K562 (cell line): ENCODE data around the gene TAF1D. TPM values are rescaled to one million over a fixed set of nuclear protein-coding genes. Genes with fewer than 3 reads are reported as not detected.

Source experiments
- ATAC-seq: fragments of 200-7000 bp; cut with Tn5 transposase; 3 replicates; pipeline ENCODE4 v1.9.1; 2020; ENCODE audit warnings: moderate library complexity
- BruUV-seq: library from RNA; stranded (reverse); fragments of 400-500 nt; replicated peaks from 2 replicates; lab custom pipeline; 2021; lab: Mats Ljungman, UMichigan
- CTCF ChIA-PET: fragments of 300-600 bp; formaldehyde crosslinking; extraction: SDS; loops from one replicate; lab custom pipeline; 2021; ENCODE audit warnings: low intra/inter-chr PET ratio; lab: Yijun Ruan, JAX
- POLR2A ChIA-PET: fragments of 300-600, 350-650 bp; sonication (Branson Sonifier 250); formaldehyde crosslinking; extraction: SDS; loops from one replicate; lab custom pipeline; 2021; ENCODE audit warnings: antibody characterized with exemption, inconsistent platforms; lab: Yijun Ruan, JAX
- DNase-seq, 4 experiments: peaks; one replicate each; pipeline versions ENCODE4 v3.0.0 to v3.0.0-alpha.2; 2011 to 2018; ENCODE audit warnings: low spot score in 3 of 4, mixed read lengths in 3 of 4; ENCODE audit errors: extremely low read depth in 1 of 4
- FAIRE-seq: peaks from 2 replicates; lab custom pipeline; 2011; peaks lifted over from hg19 to GRCh38; lab: Jason Lieb, UNC
- H2AFZ ChIP-seq: 2 replicates; pipeline ENCODE4 v1.6.0; 2011; ENCODE audit warnings: low read depth, low read length, control low read depth, inconsistent platforms
- H3K27ac ChIP-seq: fragments of 200-600 bp; 3 replicates; pipeline ENCODE4 v1.8.0; 2011; ENCODE audit warnings: low read depth, mild to moderate bottlenecking, control low read depth, inconsistent platforms, low read length, moderate library complexity, mixed read lengths; ENCODE audit errors: extremely low read depth
- H3K27me3 ChIP-seq, 2 experiments: fragments of 300-600 bp in 1 of 2; 2 replicates in 1 of 2; 3 replicates in 1 of 2; pipeline versions ENCODE4 v1.6.0 to v1.8.0; 2011; ENCODE audit warnings: inconsistent platforms in 2 of 2, low read length in 2 of 2, mild to moderate bottlenecking in 1 of 2, mixed read lengths in 1 of 2, moderate library complexity in 1 of 2; ENCODE audit not compliant: control insufficient read depth in 2 of 2, insufficient read depth in 2 of 2
- H3K36me3 ChIP-seq: fragments of 300-600 bp; 3 replicates; pipeline ENCODE4 v1.8.0; 2011; ENCODE audit warnings: mild to moderate bottlenecking, low read length, inconsistent platforms; ENCODE audit not compliant: control insufficient read depth, insufficient read depth
- H3K4me1 ChIP-seq, 2 experiments: fragments of 200-600 bp in 1 of 2; replicated peaks in 1 of 2; 2 replicates in 1 of 2; 3 replicates in 1 of 2; pipeline versions ENCODE4 v1.5.1 to v1.8.0; 2011; ENCODE audit warnings: inconsistent platforms in 2 of 2, low read length in 2 of 2, mild to moderate bottlenecking in 1 of 2, mixed read lengths in 1 of 2, moderate library complexity in 1 of 2; ENCODE audit not compliant: control insufficient read depth in 2 of 2, insufficient read depth in 2 of 2
- H3K4me2 ChIP-seq: 2 replicates; pipeline ENCODE4 v1.6.1; 2011; ENCODE audit warnings: low read length, control low read depth, inconsistent platforms, mixed read lengths; ENCODE audit not compliant: insufficient read depth
- H3K4me3 ChIP-seq: fragments of 200-600 bp; sonication (generic), shearing (Covaris generic); 2 replicates; pipeline ENCODE4 v1.5.1; 2016; ENCODE audit warnings: control low read depth, inconsistent platforms
- H3K79me2 ChIP-seq: fragments of 200-600 bp; 3 replicates; pipeline ENCODE4 v1.8.0; 2011; ENCODE audit warnings: low read length, inconsistent platforms; ENCODE audit not compliant: control insufficient read depth, insufficient read depth
- H3K9ac ChIP-seq, 2 experiments: 2 replicates each; pipeline versions ENCODE4 v1.6.0 to v1.6.1; 2011; ENCODE audit warnings: low read depth in 2 of 2, low read length in 2 of 2, control low read depth in 1 of 2, inconsistent platforms in 1 of 2, mild to moderate bottlenecking in 1 of 2, mixed read lengths in 1 of 2; ENCODE audit not compliant: insufficient read depth in 1 of 2
- H3K9me1 ChIP-seq: one replicate; pipeline ENCODE4 v1.6.0; 2011; ENCODE audit warnings: inconsistent platforms, mild to moderate bottlenecking, low read length, moderate library complexity; ENCODE audit not compliant: control insufficient read depth, insufficient read depth
- H3K9me3 ChIP-seq: replicated peaks from 2 replicates; pipeline ENCODE4 v1.5.1; 2011; ENCODE audit warnings: low read depth, low read length, inconsistent platforms; ENCODE audit not compliant: control insufficient read depth, insufficient read depth
- H4K20me1 ChIP-seq: replicated peaks from 2 replicates; pipeline ENCODE4 v1.6.1; 2011; ENCODE audit warnings: low read length, inconsistent platforms, mixed read lengths; ENCODE audit not compliant: control insufficient read depth, insufficient read depth
- HNRNPH1 ChIP-seq: fragments of 200-400 bp; formaldehyde crosslinking; optimal IDR thresholded peaks from 2 replicates; pipeline ENCODE3; 2017; ENCODE audit warnings: low read depth, mild to moderate bottlenecking, low read length, moderate library complexity
- SAFB ChIP-seq: fragments of 200-400 bp; formaldehyde crosslinking; IDR thresholded peaks from 2 replicates; pipeline ENCODE4 v1.6.1; 2017; ENCODE audit warnings: low read depth, low read length, borderline replicate concordance
- SMARCB1 ChIP-seq: IDR thresholded peaks from 2 replicates; pipeline ENCODE4 v1.6.1; 2011; ENCODE audit warnings: improper control_type of control experiment, low read depth; ENCODE audit not compliant: insufficient read length
- ZKSCAN1 ChIP-seq: fragments of 150-350 bp; IDR thresholded peaks from 2 replicates; pipeline ENCODE4 v1.6.1; 2016; ENCODE audit warnings: low read depth, low read length
- ZNF232 ChIP-seq: sonication (generic); formaldehyde crosslinking; IDR thresholded peaks from 2 replicates; pipeline ENCODE4 v1.8.0; 2022; ENCODE audit warnings: mild to moderate bottlenecking, missing genetic modification reagents
- WGBS: fragments of 100-300 bp; shearing (Covaris generic); methylation state at CpG from one replicate; pipeline ENCODE4 v1.1.6; 2016; ENCODE audit warnings: low coverage, mixed read lengths; ENCODE audit not compliant: insufficient coverage; ENCODE audit errors: missing lambda C conversion rate; 5-methylcytosine and 5-hydroxymethylcytosine counted together
- in situ Hi-C: fragments of 300-500 bp; cut with MboI; formaldehyde crosslinking; loops from 4 replicates; pipeline ENCODE4 v1.15.0; 2018; ENCODE audit warnings: inconsistent platforms, mixed read lengths
- intact Hi-C: fragments of 100-400 bp; cut with micrococcal nuclease; formaldehyde crosslinking; loops from 2 replicates; pipeline ENCODE4 v1.14.2; 2022
- polyA plus RNA-seq, 8 experiments: library from polyadenylated mRNA; depleted of rRNA in 4 of 8; stranded (reverse) in 5 of 8; unstranded in 3 of 8; fragments of >200 nt; fragmentation: Nextera tagmentation in 2 of 8; fragmentation: Illumina TruSeq in 1 of 8; extraction: Ambion mirVana in 2 of 8; extraction: Trizol in 1 of 8; gene quantifications; 2 replicates each; pipeline versions ENCODE4 v1.2.1 to v1.2.3, GENCODE V29; 2011 to 2014; ENCODE audit warnings: inconsistent platforms in 1 of 8, missing spikeins in 1 of 8
- total RNA-seq, 7 experiments: library from RNA; depleted of rRNA in 6 of 7; stranded (reverse); fragments of >200 nt in 6 of 7; fragmentation: Illumina TruSeq in 2 of 7; extraction: Trizol in 2 of 7; gene quantifications; 2 replicates each; pipeline versions ENCODE4 v1.2.1 to v1.2.3, GENCODE V29; 2011 to 2021; ENCODE audit warnings: low replicate concordance in 1 of 7
- TF ChIP-seq, protein P1 (sequence below): sonication (generic); formaldehyde crosslinking; IDR thresholded peaks from 2 replicates; pipeline ENCODE4 v1.8.0; 2022; ENCODE audit warnings: mild to moderate bottlenecking, missing genetic modification reagents
- TF ChIP-seq, protein P2 (sequence below): sonication (generic); formaldehyde crosslinking; IDR thresholded peaks from 2 replicates; pipeline ENCODE4 v1.8.0; 2022; ENCODE audit warnings: missing genetic modification reagents, mild to moderate bottlenecking, borderline replicate concordance
- TF ChIP-seq, protein P3 (sequence below), 3 experiments: fragments of 200-800 bp in 1 of 3; sonication (Bioruptor generic) in 1 of 3; sonication (generic) in 1 of 3; formaldehyde crosslinking in 1 of 3; IDR thresholded peaks; 2 replicates each; pipeline versions ENCODE4 v1.6.1 to v1.8.0; 2016 to 2022; ENCODE audit warnings: mild to moderate bottlenecking in 2 of 3, missing compliant biosample characterization in 2 of 3, missing genetic modification characterization in 2 of 3, missing genetic modification reagents in 1 of 3
- TF ChIP-seq, protein P4 (sequence below): sonication (generic); formaldehyde crosslinking; IDR thresholded peaks from 2 replicates; pipeline ENCODE4 v1.8.1; 2023; ENCODE audit warnings: missing genetic modification reagents, mild to moderate bottlenecking, borderline replicate concordance
- TF ChIP-seq, protein P5 (sequence below): sonication (generic); formaldehyde crosslinking; IDR thresholded peaks from 2 replicates; pipeline ENCODE4 v1.8.1; 2023; ENCODE audit warnings: mild to moderate bottlenecking, missing genetic modification reagents

TAF1D gene
- total and polyA plus RNA-seq, 9 of the 15 experiments (the other 6 are each of a cell fraction or from before 2014, with no cell fraction given) = 122 to 347 (median 250) TPM

DNA sequence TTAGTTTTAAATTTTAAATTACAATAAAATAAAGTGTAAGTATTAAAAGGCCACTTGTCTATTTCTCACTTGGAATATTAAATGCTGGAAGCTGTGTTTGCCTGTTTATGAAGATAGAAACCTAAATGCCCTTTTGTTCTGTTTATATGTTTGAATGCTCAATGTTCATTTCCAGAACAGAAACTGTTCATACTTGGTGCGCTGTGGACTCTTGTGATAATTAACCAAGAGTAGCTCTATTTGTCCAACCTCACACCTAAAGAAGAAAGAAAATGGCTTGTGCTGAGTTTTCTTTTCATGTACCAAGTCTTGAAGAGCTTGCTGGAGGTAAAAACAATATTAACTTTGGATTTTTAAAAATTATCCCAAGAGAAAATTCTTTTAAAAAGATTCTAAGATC lies 5.8 kb upstream of the TAF1D start:
- FAIRE-seq = no peak
- Histone ChIP-seq H3K36me3 (peaks cover 8% of the 10 kb centered on the region; the same call in 2 of the 3 replicates), H3K27ac (no peak overlapping the region), H3K4me2 (no peak overlapping the region), H4K20me1 (no peaks in the 10 kb centered on the region), H3K4me1 (peaks cover 4 to 10% of the 10 kb centered on the region in 2 experiments; a peak in 3 of 5 replicates), H3K9me1 (no peaks in the 10 kb centered on the region), H3K9me3 (no peaks in the 10 kb centered on the region), H3K27me3 (no peaks in the 10 kb centered on the region), H3K79me2 (peaks cover 9% of the 10 kb centered on the region), H2AFZ (no peak overlapping the region), H3K9ac (no peak overlapping the region), H3K4me3 (no peak overlapping the region)
- intact Hi-C loops (no loop called here), in situ Hi-C loops (no loop called here)
- ChIA-PET CTCF (no interaction called here), POLR2A (interaction anchor here (0.6 kb wide), 1 partner anchor 60 kb away, joined by 4 read pairs; no protein-coding TSS in a partner anchor)
- no peak for DNase-seq
- BruUV-seq = no TSS peak
- no peak for ATAC-seq
- WGBS = 91% methylated on average over 1 of the region's 1 CpG
- TF ChIP-seq ZNF232 (CRISPR knock-in tag) (no peak), SAFB (no peak), ZKSCAN1 (no peak), SMARCB1 (no peak), HNRNPH1 (no peak)
- TF ChIP-seq, protein P1, sequence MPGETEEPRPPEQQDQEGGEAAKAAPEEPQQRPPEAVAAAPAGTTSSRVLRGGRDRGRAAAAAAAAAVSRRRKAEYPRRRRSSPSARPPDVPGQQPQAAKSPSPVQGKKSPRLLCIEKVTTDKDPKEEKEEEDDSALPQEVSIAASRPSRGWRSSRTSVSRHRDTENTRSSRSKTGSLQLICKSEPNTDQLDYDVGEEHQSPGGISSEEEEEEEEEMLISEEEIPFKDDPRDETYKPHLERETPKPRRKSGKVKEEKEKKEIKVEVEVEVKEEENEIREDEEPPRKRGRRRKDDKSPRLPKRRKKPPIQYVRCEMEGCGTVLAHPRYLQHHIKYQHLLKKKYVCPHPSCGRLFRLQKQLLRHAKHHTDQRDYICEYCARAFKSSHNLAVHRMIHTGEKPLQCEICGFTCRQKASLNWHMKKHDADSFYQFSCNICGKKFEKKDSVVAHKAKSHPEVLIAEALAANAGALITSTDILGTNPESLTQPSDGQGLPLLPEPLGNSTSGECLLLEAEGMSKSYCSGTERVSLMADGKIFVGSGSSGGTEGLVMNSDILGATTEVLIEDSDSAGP (CRISPR knock-in tag) = no peak
- TF ChIP-seq, protein P2, sequence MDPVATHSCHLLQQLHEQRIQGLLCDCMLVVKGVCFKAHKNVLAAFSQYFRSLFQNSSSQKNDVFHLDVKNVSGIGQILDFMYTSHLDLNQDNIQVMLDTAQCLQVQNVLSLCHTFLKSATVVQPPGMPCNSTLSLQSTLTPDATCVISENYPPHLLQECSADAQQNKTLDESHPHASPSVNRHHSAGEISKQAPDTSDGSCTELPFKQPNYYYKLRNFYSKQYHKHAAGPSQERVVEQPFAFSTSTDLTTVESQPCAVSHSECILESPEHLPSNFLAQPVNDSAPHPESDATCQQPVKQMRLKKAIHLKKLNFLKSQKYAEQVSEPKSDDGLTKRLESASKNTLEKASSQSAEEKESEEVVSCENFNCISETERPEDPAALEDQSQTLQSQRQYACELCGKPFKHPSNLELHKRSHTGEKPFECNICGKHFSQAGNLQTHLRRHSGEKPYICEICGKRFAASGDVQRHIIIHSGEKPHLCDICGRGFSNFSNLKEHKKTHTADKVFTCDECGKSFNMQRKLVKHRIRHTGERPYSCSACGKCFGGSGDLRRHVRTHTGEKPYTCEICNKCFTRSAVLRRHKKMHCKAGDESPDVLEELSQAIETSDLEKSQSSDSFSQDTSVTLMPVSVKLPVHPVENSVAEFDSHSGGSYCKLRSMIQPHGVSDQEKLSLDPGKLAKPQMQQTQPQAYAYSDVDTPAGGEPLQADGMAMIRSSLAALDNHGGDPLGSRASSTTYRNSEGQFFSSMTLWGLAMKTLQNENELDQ (CRISPR knock-in tag) = no peak
- TF ChIP-seq, protein P3, sequence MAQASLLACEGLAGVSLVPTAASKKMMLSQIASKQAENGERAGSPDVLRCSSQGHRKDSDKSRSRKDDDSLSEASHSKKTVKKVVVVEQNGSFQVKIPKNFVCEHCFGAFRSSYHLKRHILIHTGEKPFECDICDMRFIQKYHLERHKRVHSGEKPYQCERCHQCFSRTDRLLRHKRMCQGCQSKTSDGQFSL (CRISPR knock-in tag; IDR thresholded peaks at IDR 0.05) = no peak
- TF ChIP-seq, protein P3 (tag; IDR thresholded peaks at IDR 0.05) = no peak
- TF ChIP-seq, protein P4, sequence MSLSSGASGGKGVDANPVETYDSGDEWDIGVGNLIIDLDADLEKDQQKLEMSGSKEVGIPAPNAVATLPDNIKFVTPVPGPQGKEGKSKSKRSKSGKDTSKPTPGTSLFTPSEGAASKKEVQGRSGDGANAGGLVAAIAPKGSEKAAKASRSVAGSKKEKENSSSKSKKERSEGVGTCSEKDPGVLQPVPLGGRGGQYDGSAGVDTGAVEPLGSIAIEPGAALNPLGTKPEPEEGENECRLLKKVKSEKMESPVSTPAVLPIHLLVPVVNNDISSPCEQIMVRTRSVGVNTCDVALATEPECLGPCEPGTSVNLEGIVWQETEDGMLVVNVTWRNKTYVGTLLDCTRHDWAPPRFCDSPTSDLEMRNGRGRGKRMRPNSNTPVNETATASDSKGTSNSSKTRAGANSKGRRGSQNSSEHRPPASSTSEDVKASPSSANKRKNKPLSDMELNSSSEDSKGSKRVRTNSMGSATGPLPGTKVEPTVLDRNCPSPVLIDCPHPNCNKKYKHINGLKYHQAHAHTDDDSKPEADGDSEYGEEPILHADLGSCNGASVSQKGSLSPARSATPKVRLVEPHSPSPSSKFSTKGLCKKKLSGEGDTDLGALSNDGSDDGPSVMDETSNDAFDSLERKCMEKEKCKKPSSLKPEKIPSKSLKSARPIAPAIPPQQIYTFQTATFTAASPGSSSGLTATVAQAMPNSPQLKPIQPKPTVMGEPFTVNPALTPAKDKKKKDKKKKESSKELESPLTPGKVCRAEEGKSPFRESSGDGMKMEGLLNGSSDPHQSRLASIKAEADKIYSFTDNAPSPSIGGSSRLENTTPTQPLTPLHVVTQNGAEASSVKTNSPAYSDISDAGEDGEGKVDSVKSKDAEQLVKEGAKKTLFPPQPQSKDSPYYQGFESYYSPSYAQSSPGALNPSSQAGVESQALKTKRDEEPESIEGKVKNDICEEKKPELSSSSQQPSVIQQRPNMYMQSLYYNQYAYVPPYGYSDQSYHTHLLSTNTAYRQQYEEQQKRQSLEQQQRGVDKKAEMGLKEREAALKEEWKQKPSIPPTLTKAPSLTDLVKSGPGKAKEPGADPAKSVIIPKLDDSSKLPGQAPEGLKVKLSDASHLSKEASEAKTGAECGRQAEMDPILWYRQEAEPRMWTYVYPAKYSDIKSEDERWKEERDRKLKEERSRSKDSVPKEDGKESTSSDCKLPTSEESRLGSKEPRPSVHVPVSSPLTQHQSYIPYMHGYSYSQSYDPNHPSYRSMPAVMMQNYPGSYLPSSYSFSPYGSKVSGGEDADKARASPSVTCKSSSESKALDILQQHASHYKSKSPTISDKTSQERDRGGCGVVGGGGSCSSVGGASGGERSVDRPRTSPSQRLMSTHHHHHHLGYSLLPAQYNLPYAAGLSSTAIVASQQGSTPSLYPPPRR (CRISPR knock-in tag) = no peak
- TF ChIP-seq, protein P5, sequence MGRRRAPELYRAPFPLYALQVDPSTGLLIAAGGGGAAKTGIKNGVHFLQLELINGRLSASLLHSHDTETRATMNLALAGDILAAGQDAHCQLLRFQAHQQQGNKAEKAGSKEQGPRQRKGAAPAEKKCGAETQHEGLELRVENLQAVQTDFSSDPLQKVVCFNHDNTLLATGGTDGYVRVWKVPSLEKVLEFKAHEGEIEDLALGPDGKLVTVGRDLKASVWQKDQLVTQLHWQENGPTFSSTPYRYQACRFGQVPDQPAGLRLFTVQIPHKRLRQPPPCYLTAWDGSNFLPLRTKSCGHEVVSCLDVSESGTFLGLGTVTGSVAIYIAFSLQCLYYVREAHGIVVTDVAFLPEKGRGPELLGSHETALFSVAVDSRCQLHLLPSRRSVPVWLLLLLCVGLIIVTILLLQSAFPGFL (CRISPR knock-in tag) = no peak
